Liver (tissue), 9 donors: ENCODE measurements around the gene ARHGAP33. TPM values are rescaled to one million over a fixed set of nuclear protein-coding genes. Genes with fewer than 3 reads are reported as not detected.

ENCODE experiments used
- DNase-seq: peaks from one replicate; pipeline ENCODE4 v3.0.0-alpha.2; 2017; ENCODE audit warnings: low spot score
- H3K27ac ChIP-seq, 2 donors: one replicate each; pipeline ENCODE4 v1.7.0; 2013; ENCODE audit warnings: inconsistent platforms in 2 of 2, low read length in 2 of 2, control low read depth in 1 of 2, low read depth in 1 of 2, mild to moderate bottlenecking in 1 of 2
- H3K27me3 ChIP-seq, 4 donors: one replicate each; pipeline versions ENCODE4 v1.6.1 to v1.7.0; 2013; ENCODE audit warnings: low read length in 3 of 4, inconsistent platforms in 1 of 4, mild to moderate bottlenecking in 1 of 4, moderate library complexity in 1 of 4; ENCODE audit not compliant: control insufficient read depth in 4 of 4, insufficient read depth in 4 of 4
- H3K36me3 ChIP-seq, 4 donors: one replicate each; pipeline versions ENCODE4 v1.6.1 to v1.7.0; 2013; ENCODE audit warnings: low read length in 3 of 4, mild to moderate bottlenecking in 3 of 4, low read depth in 1 of 4, moderate library complexity in 1 of 4; ENCODE audit not compliant: control insufficient read depth in 4 of 4, insufficient read depth in 3 of 4
- H3K4me1 ChIP-seq, 4 donors: one replicate each; pipeline versions ENCODE4 v1.6.1 to v1.7.0; 2013; ENCODE audit warnings: low read length in 3 of 4, mild to moderate bottlenecking in 3 of 4, moderate library complexity in 1 of 4; ENCODE audit not compliant: control insufficient read depth in 4 of 4, insufficient read depth in 4 of 4
- H3K4me3 ChIP-seq, 3 donors: one replicate each; pipeline versions ENCODE4 v1.6.1 to v1.7.0; 2013; ENCODE audit warnings: low read length in 3 of 3, control low read depth in 1 of 3, low read depth in 1 of 3, mild to moderate bottlenecking in 1 of 3
- H3K9ac ChIP-seq, 2 donors: one replicate each; pipeline ENCODE4 v1.7.0; 2013; ENCODE audit warnings: low read length in 2 of 2, mild to moderate bottlenecking in 2 of 2, moderate library complexity in 2 of 2, control low read depth in 1 of 2, low read depth in 1 of 2
- H3K9me3 ChIP-seq, 4 donors: one replicate each; pipeline versions ENCODE4 v1.6.1 to v1.7.0; 2013; ENCODE audit warnings: low read length in 3 of 4; ENCODE audit not compliant: control insufficient read depth in 4 of 4
- EGR1 ChIP-seq, 2 donors: IDR thresholded peaks; 2 replicates each; pipeline ENCODE4 v1.6.1; 2016 to 2018; ENCODE audit warnings: antibody characterized with exemption in 2 of 2, low read depth in 2 of 2
- FOXA1 ChIP-seq: IDR thresholded peaks from 2 replicates; pipeline ENCODE4 v1.6.1; 2016; ENCODE audit warnings: antibody characterized with exemption
- FOXA2 ChIP-seq: IDR thresholded peaks from 2 replicates; pipeline ENCODE4 v1.6.1; 2016; ENCODE audit warnings: antibody characterized with exemption
- GABPA ChIP-seq, 2 donors: IDR thresholded peaks in 1 of 2; conservative IDR thresholded peaks in 1 of 2; 2 replicates each; pipeline ENCODE4 v1.6.1; 2016; ENCODE audit warnings: antibody characterized with exemption in 2 of 2, mild to moderate bottlenecking in 1 of 2, moderate library complexity in 1 of 2
- HNF4A ChIP-seq, 2 donors: conservative IDR thresholded peaks; 2 replicates each; pipeline ENCODE4 v1.6.1; 2016; ENCODE audit warnings: antibody characterized with exemption in 2 of 2, mild to moderate bottlenecking in 2 of 2
- HNF4G ChIP-seq: IDR thresholded peaks from 2 replicates; pipeline ENCODE4 v1.6.1; 2016; ENCODE audit warnings: antibody characterized with exemption
- JUND ChIP-seq, 2 donors: IDR thresholded peaks; 2 replicates each; pipeline ENCODE4 v1.6.1; 2016; ENCODE audit warnings: antibody characterized with exemption in 2 of 2
- NR2F2 ChIP-seq: IDR thresholded peaks from 2 replicates; pipeline ENCODE4 v1.6.1; 2016; ENCODE audit warnings: antibody characterized with exemption
- RAD21 ChIP-seq, 2 donors: IDR thresholded peaks; 2 replicates each; pipeline ENCODE4 v1.6.1; 2016; ENCODE audit warnings: antibody characterized with exemption in 2 of 2, mild to moderate bottlenecking in 2 of 2
- RXRA ChIP-seq, 2 donors: IDR thresholded peaks; 2 replicates each; pipeline ENCODE4 v1.6.1; 2017 to 2018; ENCODE audit warnings: antibody characterized with exemption in 2 of 2, mild to moderate bottlenecking in 1 of 2
- SP1 ChIP-seq: IDR thresholded peaks from 2 replicates; pipeline ENCODE4 v1.6.1; 2018; ENCODE audit warnings: antibody characterized with exemption, mild to moderate bottlenecking
- TAF1 ChIP-seq: conservative IDR thresholded peaks from 2 replicates; pipeline ENCODE4 v1.6.1; 2016; ENCODE audit warnings: antibody characterized with exemption, mild to moderate bottlenecking
- YY1 ChIP-seq: IDR thresholded peaks from 2 replicates; pipeline ENCODE4 v1.6.1; 2016; ENCODE audit warnings: antibody characterized with exemption, mild to moderate bottlenecking
- WGBS: extraction: QIAGEN DNeasy Blood & Tissue Kit; methylation state at CpG from one replicate; pipeline ENCODE4 v1.1.7; 2013; 5-methylcytosine and 5-hydroxymethylcytosine counted together
- polyA plus RNA-seq, 2 donors: library from polyadenylated mRNA; stranded (reverse) in 1 of 2; unstranded in 1 of 2; fragments of 200-250 nt in 1 of 2; fragments of >200 nt in 1 of 2; fragmentation: Nextera tagmentation in 1 of 2; extraction: Ambion mirVana in 1 of 2; gene quantifications; one replicate each; pipeline versions ENCODE4 v1.2.1 to v1.2.3, GENCODE V29; 2013 to 2015
- total RNA-seq, 2 donors: library from RNA; depleted of rRNA; stranded (reverse); fragments of >200 nt; gene quantifications; one replicate each; pipeline ENCODE4 v1.2.3, GENCODE V29; 2014
- TF ChIP-seq, protein P1 (sequence below): IDR thresholded peaks from 2 replicates; pipeline ENCODE4 v1.6.1; 2016; ENCODE audit warnings: antibody characterized with exemption
- TF ChIP-seq, protein P2 (sequence below): IDR thresholded peaks from 2 replicates; pipeline ENCODE4 v1.6.1; 2016; ENCODE audit warnings: antibody characterized with exemption
- TF ChIP-seq, protein P3 (sequence below): IDR thresholded peaks from 2 replicates; pipeline ENCODE4 v1.6.1; 2016; ENCODE audit warnings: antibody characterized with exemption
- donor health status: healthy.
- donor health status: healthy.
- donor health status: healthy.
- donor health status: healthy.
- donor health status: healthy.

The ARHGAP33 gene
- total and polyA plus RNA-seq, 4 donors: 0.85 to 10.1 (median 1.8) TPM

- Histone ChIP-seq H3K27me3 (no peaks in the 10 kb centered on the region), H3K4me3 (no peak overlapping the region), H3K9ac (no peak overlapping the region), H3K27ac (no peak overlapping the region), H3K9me3 (no peaks in the 10 kb centered on the region), H3K4me1 (peaks cover 0 to 23% (median 18%) of the 10 kb centered on the region in 4 donors), H3K36me3 (peaks cover 0 to 20% (median 10%) of the 10 kb centered on the region in 4 donors)
- 84% methylated on average over 5 of the region's 5 CpGs for WGBS
- TF ChIP-seq TAF1 (no peak), JUND (IDR thresholded peaks at IDR 0.05) (no peak), HNF4A (conservative IDR thresholded peaks at IDR 0.05) (no peak), RXRA (IDR thresholded peaks at IDR 0.05) (no peak), EGR1 (IDR thresholded peaks at IDR 0.05; ENCODE audit: low read depth in 2 of 2) (no peak), NR2F2 (no peak), YY1 (no peak), GABPA (IDR thresholded peaks at IDR 0.05 in 1 of 2, conservative IDR thresholded peaks at IDR 0.05 in 1 of 2) (no peak), FOXA2 (no peak), SP1 (no peak)
- TF ChIP-seq, protein P1, sequence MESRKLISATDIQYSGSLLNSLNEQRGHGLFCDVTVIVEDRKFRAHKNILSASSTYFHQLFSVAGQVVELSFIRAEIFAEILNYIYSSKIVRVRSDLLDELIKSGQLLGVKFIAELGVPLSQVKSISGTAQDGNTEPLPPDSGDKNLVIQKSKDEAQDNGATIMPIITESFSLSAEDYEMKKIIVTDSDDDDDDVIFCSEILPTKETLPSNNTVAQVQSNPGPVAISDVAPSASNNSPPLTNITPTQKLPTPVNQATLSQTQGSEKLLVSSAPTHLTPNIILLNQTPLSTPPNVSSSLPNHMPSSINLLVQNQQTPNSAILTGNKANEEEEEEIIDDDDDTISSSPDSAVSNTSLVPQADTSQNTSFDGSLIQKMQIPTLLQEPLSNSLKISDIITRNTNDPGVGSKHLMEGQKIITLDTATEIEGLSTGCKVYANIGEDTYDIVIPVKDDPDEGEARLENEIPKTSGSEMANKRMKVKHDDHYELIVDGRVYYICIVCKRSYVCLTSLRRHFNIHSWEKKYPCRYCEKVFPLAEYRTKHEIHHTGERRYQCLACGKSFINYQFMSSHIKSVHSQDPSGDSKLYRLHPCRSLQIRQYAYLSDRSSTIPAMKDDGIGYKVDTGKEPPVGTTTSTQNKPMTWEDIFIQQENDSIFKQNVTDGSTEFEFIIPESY: no peak
- TF ChIP-seq, protein P2, sequence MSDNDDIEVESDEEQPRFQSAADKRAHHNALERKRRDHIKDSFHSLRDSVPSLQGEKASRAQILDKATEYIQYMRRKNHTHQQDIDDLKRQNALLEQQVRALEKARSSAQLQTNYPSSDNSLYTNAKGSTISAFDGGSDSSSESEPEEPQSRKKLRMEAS: no peak
- TF ChIP-seq, protein P3, sequence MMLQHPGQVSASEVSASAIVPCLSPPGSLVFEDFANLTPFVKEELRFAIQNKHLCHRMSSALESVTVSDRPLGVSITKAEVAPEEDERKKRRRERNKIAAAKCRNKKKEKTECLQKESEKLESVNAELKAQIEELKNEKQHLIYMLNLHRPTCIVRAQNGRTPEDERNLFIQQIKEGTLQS: no peak
- no peak for DNase-seq
These were observed 25.2 kb upstream of the ARHGAP33 start for GRCh38 chr19:35750167-35750566.

DNA sequence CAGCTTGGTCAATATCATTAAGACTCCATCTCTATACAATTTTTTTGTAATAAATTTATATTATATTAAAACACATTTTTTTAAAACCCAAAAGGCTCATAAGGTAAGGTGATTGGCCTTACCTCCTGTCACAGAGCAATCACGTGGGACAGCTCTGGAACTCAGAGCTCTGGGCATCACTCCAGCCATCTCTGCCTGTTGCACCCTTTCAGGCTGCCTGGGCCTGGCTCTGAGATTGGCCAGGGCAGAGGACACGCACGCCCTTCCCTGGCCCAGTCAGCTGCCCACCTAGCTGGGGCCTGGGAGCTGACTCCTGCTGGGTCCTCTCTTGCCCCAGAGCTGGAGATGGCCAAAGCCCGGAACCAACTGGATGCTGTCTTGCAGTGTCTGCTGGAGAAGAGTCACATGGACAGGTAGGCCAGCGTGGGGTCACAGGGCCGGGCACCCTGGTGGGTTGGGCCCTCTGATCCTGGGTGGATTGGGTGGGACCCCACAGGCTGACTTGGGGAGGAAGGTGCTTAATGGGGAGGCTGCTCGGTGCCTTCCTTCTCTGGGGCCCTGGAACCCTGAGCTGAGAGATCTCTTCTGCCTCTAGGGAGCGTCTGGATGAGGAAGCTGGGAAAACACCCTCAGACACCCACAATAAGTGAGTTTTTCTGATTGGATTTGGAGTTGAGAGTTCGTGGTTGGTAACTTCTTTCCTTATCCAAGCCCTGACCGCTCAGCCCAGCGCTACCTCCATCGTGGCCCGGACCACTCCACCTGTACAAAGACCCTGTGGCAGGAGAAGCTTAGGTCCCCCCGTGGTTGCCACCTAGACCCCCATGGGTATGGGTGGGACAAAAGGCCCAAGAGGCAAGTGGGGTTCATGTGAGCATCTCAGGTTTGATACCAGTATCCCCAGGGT lies 23.3 kb upstream of the ARHGAP33 start:
- H3K9me3 ChIP-seq: no peaks in the 10 kb centered on the region
- no peak overlapping the region for H3K9ac ChIP-seq
- 90% methylated on average over 14 of the region's 14 CpGs for WGBS
- peaks cover 0 to 20% (median 10%) of the 10 kb centered on the region in 4 donors for H3K36me3 ChIP-seq
- no peak overlapping the region for H3K4me3 ChIP-seq
- TF ChIP-seq YY1 (no peak), FOXA2 (no peak), FOXA1 (no peak), SP1 (no peak), GABPA (IDR thresholded peaks at IDR 0.05 in 1 of 2, conservative IDR thresholded peaks at IDR 0.05 in 1 of 2) (no peak), JUND (IDR thresholded peaks at IDR 0.05) (no peak), RXRA (IDR thresholded peaks at IDR 0.05) (no peak), RAD21 (IDR thresholded peaks at IDR 0.05) (no peak), EGR1 (IDR thresholded peaks at IDR 0.05; ENCODE audit: low read depth in 2 of 2) (no peak), HNF4G (no peak), NR2F2 (no peak), TAF1 (no peak)
- TF ChIP-seq, protein P3: no peak
- TF ChIP-seq, protein P2: no peak
- TF ChIP-seq, protein P1: no peak
- DNase-seq: no peak
- no peaks in the 10 kb centered on the region for H3K27me3 ChIP-seq
- H3K4me1 ChIP-seq: peaks cover 8 to 17% (median 12%) of the 10 kb centered on the region in 4 donors
- H3K27ac ChIP-seq: no peak overlapping the region
